Spleen (tissue), 11 donors: ENCODE results near the gene SUPT6H. TPM values are rescaled to one million over a fixed set of nuclear protein-coding genes. Genes with fewer than 3 reads are reported as not detected.

Experiments
- DNase-seq: peaks from one replicate; pipeline ENCODE4 v3.0.0-alpha.2; 2020
- H3K27ac ChIP-seq, 8 donors: fragments of 200-600 bp; sonication (generic) in 7 of 8; 1 replicate in 4 of 8; 2 replicates in 4 of 8; pipeline versions ENCODE4 v1.5.0 to v1.8.0; 2016 to 2021; ENCODE audit warnings: inconsistent platforms in 4 of 8, mild to moderate bottlenecking in 4 of 8, moderate library complexity in 1 of 8
- H3K27me3 ChIP-seq, 7 donors: fragments of 200-600 bp; sonication (generic) in 6 of 7; replicated peaks in 1 of 7; 1 replicate in 4 of 7; 2 replicates in 3 of 7; pipeline versions ENCODE4 v1.5.0 to v1.8.0; 2016 to 2021; ENCODE audit warnings: inconsistent platforms in 3 of 7, mild to moderate bottlenecking in 1 of 7
- H3K36me3 ChIP-seq, 6 donors: fragments of 200-600 bp; sonication (generic) in 5 of 6; 1 replicate in 4 of 6; 2 replicates in 2 of 6; pipeline versions ENCODE4 v1.5.0 to v1.8.0; 2016 to 2021; ENCODE audit warnings: inconsistent platforms in 2 of 6
- H3K4me1 ChIP-seq, 6 donors: fragments of 200-600 bp; sonication (generic) in 5 of 6; 1 replicate in 3 of 6; 2 replicates in 3 of 6; pipeline versions ENCODE4 v1.5.0 to v1.8.0; 2016 to 2021; ENCODE audit warnings: inconsistent platforms in 3 of 6
- H3K4me3 ChIP-seq, 8 donors: fragments of 200-600 bp; sonication (generic) in 7 of 8; 1 replicate in 4 of 8; 2 replicates in 4 of 8; pipeline versions ENCODE4 v1.5.0 to v1.8.0; 2016 to 2021; ENCODE audit warnings: inconsistent platforms in 4 of 8, mild to moderate bottlenecking in 4 of 8, moderate library complexity in 2 of 8
- H3K9me3 ChIP-seq, 8 donors: fragments of 200-600 bp; sonication (generic) in 7 of 8; 1 replicate in 4 of 8; 2 replicates in 4 of 8; pipeline versions ENCODE4 v1.5.0 to v1.8.0; 2016 to 2021; ENCODE audit warnings: inconsistent platforms in 4 of 8
- CTCF ChIP-seq, 11 experiments: fragments of 200-600 bp in 7 of 11; fragments of 450-650 bp in 4 of 11; sonication (generic) in 4 of 11; IDR thresholded peaks in 8 of 11; conservative IDR thresholded peaks in 3 of 11; 1 replicate in 7 of 11; 2 replicates in 4 of 11; pipeline versions ENCODE4 v1.4.0 to v1.8.0; 2016 to 2021; ENCODE audit warnings: antibody characterized with exemption in 11 of 11, inconsistent platforms in 4 of 11, mild to moderate bottlenecking in 1 of 11
- POLR2A ChIP-seq, 3 donors: fragments of 450-650 bp; IDR thresholded peaks; one replicate each; pipeline ENCODE4 v1.5.1; 2017; ENCODE audit warnings: antibody characterized with exemption in 3 of 3, mild to moderate bottlenecking in 1 of 3
- POLR2AphosphoS5 ChIP-seq, 3 donors: sonication (generic); formaldehyde crosslinking; IDR thresholded peaks; one replicate each; pipeline ENCODE4 v1.5.1; 2017; ENCODE audit warnings: antibody characterized with exemption in 3 of 3
- WGBS, 5 donors: extraction: QIAGEN DNeasy Blood & Tissue Kit in 3 of 5; methylation state at CpG; one replicate each; pipeline versions ENCODE4 v1.1.5 to v1.1.7; 2013 to 2018; 5-methylcytosine and 5-hydroxymethylcytosine counted together
- intact Hi-C: fragments of 100-400 bp; cut with DNase I; formaldehyde crosslinking; loops from one replicate; pipeline ENCODE4 v1.15.0; 2023; ENCODE audit warnings: low total_unique reads
- polyA plus RNA-seq, 3 donors: library from polyadenylated mRNA; stranded (reverse); fragments of 200-250 nt; gene quantifications; one replicate each; pipeline ENCODE4 v1.2.1, GENCODE V29; 2013
- total RNA-seq, 7 donors: library from RNA; depleted of rRNA in 3 of 7; stranded (reverse); fragments of >200 nt in 3 of 7; fragmentation: NEBNext Ultra II Directional in 4 of 7; extraction: Animal tissue kit (Norgen Biotek cat#: 25700) in 4 of 7; gene quantifications; one replicate each; pipeline versions ENCODE4 v1.1.0 to v1.2.1, GENCODE V29; 2016 to 2021
- donor health status: healthy with polysubstance abuse.
- donor health status: DM: no; HTN: no; CAD: no; lungs with moderate emphysema.
- donor health status: DM: no; HTN: no; CAD: no.
- donor health status: Bipolar disorder and iron deficiency.
- donor health status: healthy.
- donor health status: DM: no; HTN: no; CAD: no.
- donor health status: DM: yes; HTN: yes; CAD: no.

The SUPT6H gene
- total and polyA plus RNA-seq, 10 donors: 11.6 to 91.2 (median 71.9) TPM

- peak overlapping the region in 1 of 8 donors; percentile 4 for H3K4me3 ChIP-seq
- no peaks in the 10 kb centered on the region for H3K9me3 ChIP-seq
- whole genome bisulfite sequencing, 5 donors: 45 to 68% (median 64%) methylated on average over 9 to 10 of the region's 10 CpGs
- H3K27me3 ChIP-seq: no peaks in the 10 kb centered on the region
- peaks cover 9 to 81% (median 54%) of the 10 kb centered on the region in 6 donors for H3K4me1 ChIP-seq
- DNase-seq: peak; percentile 83
- peaks cover 0 to 26% (median 2%) of the 10 kb centered on the region in 6 donors for H3K36me3 ChIP-seq
- H3K27ac ChIP-seq: peak overlapping the region in 7 of 8 donors; percentile 0 to 96 (median 66)
- intact Hi-C loops: no loop called here
- TF ChIP-seq POLR2AphosphoS5 (IDR thresholded peaks at IDR 0.05) (peak; percentile 5 to 76 (median 54)), POLR2A (IDR thresholded peaks at IDR 0.05) (no peak), CTCF (IDR thresholded peaks at IDR 0.05 in 8 of 11, conservative IDR thresholded peaks at IDR 0.05 in 3 of 11) (no peak)
Observed at GRCh38 chr17:28738680-28739384, 76.8 kb downstream of the SUPT6H start.

DNA sequence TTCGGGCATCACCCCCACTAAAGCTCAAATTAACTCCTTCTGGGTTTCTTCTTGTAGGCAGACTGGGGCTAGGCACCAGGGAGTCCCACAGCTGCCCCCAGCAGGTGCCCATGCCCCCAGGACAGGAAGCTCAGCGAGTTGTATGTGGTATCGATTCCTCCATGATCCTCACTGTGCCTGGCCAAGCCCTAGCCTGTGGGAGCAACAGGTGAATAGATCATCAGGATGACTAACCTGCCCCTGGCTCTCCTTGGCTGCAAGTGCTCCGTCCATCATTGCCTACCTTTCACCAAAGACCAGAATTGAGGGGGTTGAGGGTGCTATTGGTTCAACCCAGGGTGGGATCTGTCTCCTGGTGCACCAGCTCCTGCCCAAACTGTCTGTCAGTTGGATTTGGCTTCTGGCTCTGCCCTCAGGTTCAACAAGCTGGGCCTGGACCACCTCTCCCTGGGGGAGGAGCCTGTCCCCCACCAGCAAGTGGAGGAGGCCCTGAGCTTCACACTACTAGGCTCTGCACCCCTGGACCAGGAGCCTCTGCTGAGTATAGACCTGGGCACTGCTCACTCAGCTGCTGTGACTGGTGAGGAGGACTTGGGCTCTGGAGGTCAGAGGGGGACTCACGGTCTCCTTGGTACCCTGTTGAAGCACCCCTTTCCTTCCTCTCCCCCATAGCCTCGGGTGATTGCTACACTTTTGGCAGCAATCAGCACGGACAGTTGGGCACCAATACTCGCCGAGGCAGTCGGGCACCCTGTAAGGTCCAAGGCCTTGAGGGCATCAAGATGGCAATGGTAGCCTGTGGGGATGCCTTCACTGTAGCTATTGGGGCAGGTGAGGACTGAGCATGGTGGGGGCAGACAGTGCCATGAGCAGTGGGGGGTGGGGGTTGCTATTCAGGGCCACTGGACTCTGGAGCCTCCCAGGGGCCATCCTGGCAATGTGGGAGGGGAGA, 78.7 kb downstream of the SUPT6H start:
- H3K27ac ChIP-seq: peak overlapping the region in 6 of 8 donors; percentile 20 to 96 (median 94)

GRCh38 chr17:28741358-28742349, 79.6 kb downstream of the SUPT6H start:
- Histone ChIP-seq H3K27ac (peak overlapping the region in 7 of 8 donors; percentile 20 to 96 (median 94)), H3K4me1 (peaks cover 20 to 95% (median 81%) of the 10 kb centered on the region in 6 donors), H3K9me3 (no peaks in the 10 kb centered on the region), H3K4me3 (peak overlapping the region in 1 of 8 donors; percentile 7), H3K36me3 (peaks cover 0 to 9% (median 0%) of the 10 kb centered on the region in 6 donors), H3K27me3 (peaks cover 0 to 14% (median 0%) of the 10 kb centered on the region in 7 donors)
- peak; percentile 85 for DNase-seq
- 45 to 55% (median 50%) methylated on average over 18 to 19 of the region's 19 CpGs for WGBS, 5 donors
- TF ChIP-seq POLR2AphosphoS5 (IDR thresholded peaks at IDR 0.05): peak in 2 of 3 donors; percentile 60 to 71
- no peak for TF ChIP-seq CTCF (IDR thresholded peaks at IDR 0.05 in 8 of 11, conservative IDR thresholded peaks at IDR 0.05 in 3 of 11)
- intact Hi-C loops: no loop called here

More for the DNA sequence above, 78.7 kb downstream of the SUPT6H start:
- DNase-seq: peak; percentile 69
- no peaks in the 10 kb centered on the region for H3K9me3 ChIP-seq
- 47 to 79% (median 72%) methylated on average over 10 of the region's 10 CpGs for WGBS, 5 donors
- peaks cover 0 to 9% (median 0%) of the 10 kb centered on the region in 6 donors for H3K36me3 ChIP-seq
- peaks cover 10 to 85% (median 71%) of the 10 kb centered on the region in 6 donors for H3K4me1 ChIP-seq
- TF ChIP-seq POLR2AphosphoS5 (IDR thresholded peaks at IDR 0.05): no peak
- no peak for TF ChIP-seq POLR2A (IDR thresholded peaks at IDR 0.05)
- TF ChIP-seq CTCF (IDR thresholded peaks at IDR 0.05 in 8 of 11, conservative IDR thresholded peaks at IDR 0.05 in 3 of 11): no peak
- intact Hi-C loops: no loop called here
- H3K27me3 ChIP-seq: peaks cover 0 to 14% (median 0%) of the 10 kb centered on the region in 7 donors
- H3K4me3 ChIP-seq: peak overlapping the region in 1 of 8 donors; percentile 7
